B cell (primary cell): ENCODE data around the gene OR5AL1. TPM values are rescaled to one million over a fixed set of nuclear protein-coding genes. Genes with fewer than 3 reads are reported as not detected.

Source experiments
- ATAC-seq: fragments of 200-7000 bp; cut with Tn5 transposase; one replicate; pipeline ENCODE4 v1.10.0; 2021; ENCODE audit warnings: low read depth, mild to moderate bottlenecking, moderate number of reproducible peaks, moderate library complexity
- CTCF ChIA-PET: fragments of 350-600 bp; sonication (Branson Sonifier 250); formaldehyde crosslinking; loops from one replicate; lab custom pipeline; 2021; ENCODE audit warnings: antibody characterized with exemption, inconsistent platforms; lab: Charles Lee
- POLR2A ChIA-PET: fragments of 350-600 bp; sonication (Branson Sonifier 250); formaldehyde crosslinking; loops from one replicate; lab custom pipeline; 2021; ENCODE audit warnings: antibody characterized with exemption; lab: Charles Lee
- DNase-seq: peaks from one replicate; pipeline ENCODE4 v3.0.0; 2013
- H2AFZ ChIP-seq: 2 replicates; pipeline ENCODE4 v1.6.1; 2012; ENCODE audit warnings: mild to moderate bottlenecking, low read depth, low read length; ENCODE audit not compliant: insufficient read depth, poor library complexity, severe bottlenecking
- H3K27ac ChIP-seq, 2 donors: 1 replicate in 1 of 2; 2 replicates in 1 of 2; pipeline ENCODE4 v1.5.1; 2012 to 2013; ENCODE audit warnings: low read length in 2 of 2, mild to moderate bottlenecking in 2 of 2, moderate library complexity in 1 of 2
- H3K27me3 ChIP-seq, 4 experiments: fragments of 200-600 bp in 1 of 4; sonication (generic) in 1 of 4; replicated peaks in 1 of 4; 1 replicate in 2 of 4; 2 replicates in 2 of 4; pipeline versions ENCODE4 v1.6.1 to v1.7.0; 2013 to 2016; ENCODE audit warnings: low read length in 3 of 4, mild to moderate bottlenecking in 2 of 4, mixed read lengths in 1 of 4, moderate library complexity in 1 of 4; ENCODE audit not compliant: insufficient read depth in 4 of 4, control insufficient read depth in 3 of 4; ENCODE audit errors: control extremely low read depth in 1 of 4
- H3K36me3 ChIP-seq, 2 experiments: replicated peaks in 1 of 2; 1 replicate in 1 of 2; 2 replicates in 1 of 2; pipeline versions ENCODE4 v1.6.1 to v1.7.1; 2013; ENCODE audit warnings: low read length in 1 of 2; ENCODE audit not compliant: insufficient read depth in 2 of 2, control insufficient read depth in 1 of 2; ENCODE audit errors: control extremely low read depth in 1 of 2, extremely low read depth in 1 of 2
- H3K4me1 ChIP-seq, 2 donors: fragments of 200-600 bp in 1 of 2; sonication (generic) in 1 of 2; 1 replicate in 1 of 2; 2 replicates in 1 of 2; pipeline versions ENCODE4 v1.5.1 to v1.6.1; 2013 to 2017; ENCODE audit warnings: low read length in 2 of 2; ENCODE audit not compliant: control insufficient read depth in 2 of 2, insufficient read depth in 2 of 2
- H3K4me2 ChIP-seq: replicated peaks from 2 replicates; pipeline ENCODE3; 2012; ENCODE audit warnings: mild to moderate bottlenecking, low read depth, low read length; ENCODE audit not compliant: poor library complexity, severe bottlenecking
- H3K4me3 ChIP-seq, 5 experiments: fragments of 200-600 bp in 1 of 5; sonication (generic) in 1 of 5; 1 replicate in 3 of 5; 2 replicates in 2 of 5; pipeline versions ENCODE4 v1.5.1 to v1.7.0; 2011 to 2016; ENCODE audit warnings: low read length in 4 of 5, mild to moderate bottlenecking in 4 of 5, low read depth in 2 of 5, control low read depth in 1 of 5, moderate library complexity in 1 of 5; ENCODE audit not compliant: insufficient read depth in 1 of 5; ENCODE audit errors: control extremely low read depth in 1 of 5, extremely low read depth in 1 of 5
- H3K79me2 ChIP-seq: fragments of 200-600 bp; sonication (generic); one replicate; pipeline ENCODE4 v1.6.0; 2016; ENCODE audit warnings: low read length; ENCODE audit not compliant: control insufficient read depth, insufficient read depth
- H3K9ac ChIP-seq: fragments of 200-600 bp; sonication (generic); 2 replicates; pipeline ENCODE4 v1.6.1; 2017; ENCODE audit warnings: mild to moderate bottlenecking, low read length, moderate library complexity
- H3K9me3 ChIP-seq, 3 donors: one replicate each; pipeline versions ENCODE4 v1.6.1 to v1.7.1; 2013; ENCODE audit warnings: low read length in 2 of 3; ENCODE audit not compliant: control insufficient read depth in 2 of 3, insufficient read depth in 1 of 3; ENCODE audit errors: control extremely low read depth in 1 of 3
- H4K20me1 ChIP-seq: 2 replicates; pipeline ENCODE4 v1.6.0; 2012; ENCODE audit warnings: mild to moderate bottlenecking, low read length; ENCODE audit not compliant: insufficient read depth, control insufficient read depth, poor library complexity, severe bottlenecking
- H3K27ac Mint-ChIP-seq: one replicate; pipeline ENCODE4 v1.8.0; 2021; ENCODE audit warnings: mixed read lengths
- H3K27me3 Mint-ChIP-seq: one replicate; pipeline ENCODE4 v1.8.0; 2021; ENCODE audit warnings: mixed read lengths
- H3K4me1 Mint-ChIP-seq: one replicate; pipeline ENCODE4 v1.8.0; 2021; ENCODE audit warnings: mixed read lengths
- H3K4me3 Mint-ChIP-seq: one replicate; pipeline ENCODE4 v1.8.0; 2021; ENCODE audit warnings: mixed read lengths
- H3K9me3 Mint-ChIP-seq: one replicate; pipeline ENCODE4 v1.8.0; 2022; ENCODE audit warnings: mixed read lengths; ENCODE audit not compliant: insufficient read depth
- EZH2 ChIP-seq: IDR thresholded peaks from 2 replicates; pipeline ENCODE4 v1.6.1; 2012; ENCODE audit warnings: borderline replicate concordance, low read depth, mild to moderate bottlenecking, moderate library complexity, low read length; ENCODE audit not compliant: insufficient read depth, poor library complexity, severe bottlenecking
- WGBS: methylation state at CpG from one replicate; pipeline ENCODE4 v1.1.5; 2013; ENCODE audit warnings: missing lambda C conversion rate; ENCODE audit not compliant: insufficient coverage; 5-methylcytosine and 5-hydroxymethylcytosine counted together
- intact Hi-C: fragments of 100-400 bp; cut with micrococcal nuclease; formaldehyde crosslinking; loops from one replicate; pipeline ENCODE4 v1.10.0; 2022
- polyA minus RNA-seq: library from RNA; depleted of rRNA, polyadenylated mRNA; stranded (reverse); fragments of >200 nt; gene quantifications from 2 replicates; pipeline ENCODE4 v1.2.3, GENCODE V29; 2012
- polyA plus RNA-seq: library from polyadenylated mRNA; depleted of rRNA; stranded (reverse); fragments of >200 nt; gene quantifications from 2 replicates; pipeline ENCODE4 v1.2.3, GENCODE V29; 2012
- total RNA-seq, 2 donors: library from RNA; stranded (reverse); fragments of 120-200 nt in 1 of 2; gene quantifications; 1 replicate in 1 of 2; 2 replicates in 1 of 2; pipeline versions ENCODE4 v1.2.3 to v1.2.4, GENCODE V29; 2013 to 2022
- TF ChIP-seq, protein P1 (sequence below): fragments of 200-600 bp; IDR thresholded peaks from one replicate; pipeline ENCODE4 v1.8.0; 2022; ENCODE audit warnings: antibody characterized with exemption, mild to moderate bottlenecking

Gene OR5AL1
- not detected in 2 replicates for total RNA-seq
- total RNA-seq (2013), result not detected
- not detected in 2 replicates for polyA plus RNA-seq
- not detected in 2 replicates for polyA minus RNA-seq

DNA sequence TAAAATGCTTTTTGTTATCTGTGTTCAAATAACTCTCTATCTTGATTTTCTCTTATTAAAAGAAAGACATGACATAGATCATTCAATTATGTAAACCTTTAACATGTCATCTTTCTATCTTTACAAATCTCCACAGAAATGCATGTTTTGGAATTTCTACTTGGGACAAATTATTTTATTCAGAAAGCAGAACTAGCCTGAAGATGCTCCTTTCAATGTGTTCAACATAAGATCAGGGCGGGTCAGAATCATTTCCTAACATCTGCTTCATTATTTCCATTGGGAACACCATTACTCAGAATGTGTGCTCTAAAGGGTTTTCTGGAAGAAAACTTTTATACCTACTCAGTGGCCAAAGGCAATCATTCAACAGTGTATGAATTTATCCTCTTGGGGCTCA is at the start of gene OR5AL1:
Gene OR5AL1, plus strand, starts transcription at position 301 of the 400 bp plus-strand sequence.
- DNase-seq, result no peak
- ATAC-seq, result no peak
- H3K4me2 ChIP-seq, result no peak within 1 kb of the TSS
- no CpG with 5 or more reads among the region's 1 CpG for WGBS
- no peak within 1 kb of the TSS for H3K4me3 ChIP-seq
- no peaks in the 10 kb centered on the region for H3K27me3 ChIP-seq
- no peaks in the 10 kb centered on the region for H4K20me1 ChIP-seq
- peaks cover 0 to 6% (median 1%) of the 10 kb centered on the region in 3 donors for H3K9me3 ChIP-seq
- H3K9ac ChIP-seq, result no peak within 1 kb of the TSS
- Mint-ChIP-seq H3K4me1 (no peaks in the 10 kb centered on the region), H3K4me3 (no peak within 1 kb of the TSS), H3K27me3 (no peaks in the 10 kb centered on the region), H3K27ac (no peak within 1 kb of the TSS), H3K9me3 (peaks cover 4% of the 10 kb centered on the region)
- no peak within 1 kb of the TSS for H3K27ac ChIP-seq
- H2AFZ ChIP-seq, result no peak within 1 kb of the TSS
- CTCF ChIA-PET, result no interaction called here
- intact Hi-C loops, result no loop called here
- POLR2A ChIA-PET, result no interaction called here
- no peaks in the 10 kb centered on the region for H3K4me1 ChIP-seq
- no peak for TF ChIP-seq EZH2
- TF ChIP-seq, protein P1, sequence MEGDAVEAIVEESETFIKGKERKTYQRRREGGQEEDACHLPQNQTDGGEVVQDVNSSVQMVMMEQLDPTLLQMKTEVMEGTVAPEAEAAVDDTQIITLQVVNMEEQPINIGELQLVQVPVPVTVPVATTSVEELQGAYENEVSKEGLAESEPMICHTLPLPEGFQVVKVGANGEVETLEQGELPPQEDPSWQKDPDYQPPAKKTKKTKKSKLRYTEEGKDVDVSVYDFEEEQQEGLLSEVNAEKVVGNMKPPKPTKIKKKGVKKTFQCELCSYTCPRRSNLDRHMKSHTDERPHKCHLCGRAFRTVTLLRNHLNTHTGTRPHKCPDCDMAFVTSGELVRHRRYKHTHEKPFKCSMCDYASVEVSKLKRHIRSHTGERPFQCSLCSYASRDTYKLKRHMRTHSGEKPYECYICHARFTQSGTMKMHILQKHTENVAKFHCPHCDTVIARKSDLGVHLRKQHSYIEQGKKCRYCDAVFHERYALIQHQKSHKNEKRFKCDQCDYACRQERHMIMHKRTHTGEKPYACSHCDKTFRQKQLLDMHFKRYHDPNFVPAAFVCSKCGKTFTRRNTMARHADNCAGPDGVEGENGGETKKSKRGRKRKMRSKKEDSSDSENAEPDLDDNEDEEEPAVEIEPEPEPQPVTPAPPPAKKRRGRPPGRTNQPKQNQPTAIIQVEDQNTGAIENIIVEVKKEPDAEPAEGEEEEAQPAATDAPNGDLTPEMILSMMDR, result no peak
- H3K79me2 ChIP-seq, result no peaks in the 10 kb centered on the region
- no peaks in the 10 kb centered on the region for H3K36me3 ChIP-seq

DNA sequence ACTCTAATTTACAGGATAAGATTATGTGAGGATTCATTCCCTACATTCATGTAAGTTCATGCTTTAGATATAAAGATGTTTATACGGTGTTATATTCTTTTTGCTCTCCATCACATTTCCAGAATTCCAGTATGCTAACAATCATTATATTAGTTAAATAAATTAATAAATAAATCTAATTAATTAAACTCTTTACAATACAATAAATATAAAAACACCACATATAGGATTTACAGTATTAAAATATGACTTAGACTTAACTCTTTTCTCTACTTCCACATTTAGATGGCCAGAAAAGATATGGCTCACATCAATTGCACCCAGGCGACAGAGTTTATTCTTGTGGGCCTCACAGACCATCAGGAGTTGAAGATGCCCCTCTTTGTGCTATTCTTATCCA is 37.2 kb upstream of the OR5AL1 start, which contains the start of gene OR8U1:
Gene OR8U1, plus strand, starts transcription at position 301 of the 400 bp plus-strand sequence. Its CDS starts 0 bp downstream, at position 301.
- Histone ChIP-seq H3K4me2 (no peak within 1 kb of the TSS), H3K79me2 (no peaks in the 10 kb centered on the region), H3K27me3 (no peaks in the 10 kb centered on the region), H3K27ac (no peak within 1 kb of the TSS), H2AFZ (no peak within 1 kb of the TSS), H3K9ac (no peak within 1 kb of the TSS), H3K9me3 (peaks cover 0 to 4% (median 0%) of the 10 kb centered on the region in 3 donors), H3K4me3 (no peak within 1 kb of the TSS), H3K36me3 (no peaks in the 10 kb centered on the region), H3K4me1 (no peaks in the 10 kb centered on the region), H4K20me1 (no peaks in the 10 kb centered on the region)
- WGBS, result 56% methylated on average over 1 of the region's 2 CpGs
- ATAC-seq (no peak), DNase-seq (no peak)
- Mint-ChIP-seq H3K27me3 (no peaks in the 10 kb centered on the region), H3K27ac (no peak within 1 kb of the TSS), H3K4me3 (no peak within 1 kb of the TSS), H3K4me1 (no peaks in the 10 kb centered on the region), H3K9me3 (peaks cover 9% of the 10 kb centered on the region)
- ChIA-PET POLR2A (no interaction called here), CTCF (interaction anchor here (1.4 kb wide), 1 partner anchor 14 kb away, joined by 3 read pairs; no protein-coding TSS in a partner anchor)
- intact Hi-C loops, result loop anchor here (10.0 kb wide), 1 partner anchor 61 kb away; the partner anchor contains the start of gene OR8K3
- no peak for TF ChIP-seq EZH2
- TF ChIP-seq, protein P1, result no peak
